HG02884 (cell line): ENCODE results near the gene DNAJC18.

Experiments
- ATAC-seq: cut with Tn5 transposase; IDR thresholded peaks from one replicate; pipeline ENCODE4 v1.9.1; 2021; ENCODE audit warnings: mild to moderate bottlenecking, moderate library complexity; ENCODE audit not compliant: unreplicated experiment

DNAJC18 gene

GRCh38 chr5:139374909-139375308, 64.4 kb downstream of the DNAJC18 start:
- no peak for ATAC-seq

GRCh38 chr5:139371482-139372435, 67.6 kb downstream of the DNAJC18 start:
- no peak for ATAC-seq

GRCh38 chr5:139369181-139369580, 70.1 kb downstream of the DNAJC18 start:
- ATAC-seq = no peak

- ATAC-seq = no peak
Observed at GRCh38 chr5:139368613-139369012, 70.7 kb downstream of the DNAJC18 start.

GRCh38 chr5:139364466-139364865, 74.9 kb downstream of the DNAJC18 start:
- ATAC-seq = no peak

GRCh38 chr5:139363937-139364336, 75.4 kb downstream of the DNAJC18 start:
- ATAC-seq = no peak

- no peak for ATAC-seq
Observed at GRCh38 chr5:139361835-139362429, 77.4 kb downstream of the DNAJC18 start.

GRCh38 chr5:139360384-139360783, 78.9 kb downstream of the DNAJC18 start:
- ATAC-seq = no peak
